Activated CD8-positive, alpha-beta memory T cell treated with anti-CD3 and anti-CD28 coated beads, Interleukin-2, amount 50 U/mL, for 1 hour (primary cell): ENCODE measurements around the gene TRUB1.
"Not testable (repeated sequence)": the region's sequence is repeated elsewhere in the genome, so short reads cannot be mapped to it uniquely, and the experiment has no call there.

Source experiments
- DNase-seq: peaks from one replicate; pipeline ENCODE4 v3.0.0-alpha.2; 2020; ENCODE audit errors: extremely low read depth

TRUB1 gene

GRCh38 chr10:114925587-114926586 lies 12.1 kb upstream of the TRUB1 start:
- DNase-seq = no peak

DNA sequence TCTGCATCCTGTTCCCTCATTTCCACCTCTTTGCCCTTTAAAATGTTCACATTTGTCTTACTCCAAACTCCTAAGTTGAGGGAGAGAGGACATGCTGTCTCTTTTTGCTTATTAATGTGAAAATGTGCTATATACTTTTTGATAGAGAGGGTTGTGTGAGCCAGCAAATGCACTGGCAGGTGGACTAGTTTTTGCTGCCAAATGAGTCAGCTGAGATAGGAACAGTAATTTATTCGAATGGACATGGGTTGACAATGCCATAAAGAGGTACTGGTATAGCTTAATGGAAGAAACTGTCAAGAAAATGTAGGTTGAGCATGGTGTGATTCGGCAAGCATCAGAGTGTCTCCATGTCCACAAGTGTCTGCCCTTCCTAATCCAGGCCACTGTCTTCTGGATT lies 9.2 kb upstream of the TRUB1 start:
- no peak for DNase-seq

GRCh38 chr10:114930320-114930719 lies 7.7 kb upstream of the TRUB1 start:
- no peak for DNase-seq

DNA sequence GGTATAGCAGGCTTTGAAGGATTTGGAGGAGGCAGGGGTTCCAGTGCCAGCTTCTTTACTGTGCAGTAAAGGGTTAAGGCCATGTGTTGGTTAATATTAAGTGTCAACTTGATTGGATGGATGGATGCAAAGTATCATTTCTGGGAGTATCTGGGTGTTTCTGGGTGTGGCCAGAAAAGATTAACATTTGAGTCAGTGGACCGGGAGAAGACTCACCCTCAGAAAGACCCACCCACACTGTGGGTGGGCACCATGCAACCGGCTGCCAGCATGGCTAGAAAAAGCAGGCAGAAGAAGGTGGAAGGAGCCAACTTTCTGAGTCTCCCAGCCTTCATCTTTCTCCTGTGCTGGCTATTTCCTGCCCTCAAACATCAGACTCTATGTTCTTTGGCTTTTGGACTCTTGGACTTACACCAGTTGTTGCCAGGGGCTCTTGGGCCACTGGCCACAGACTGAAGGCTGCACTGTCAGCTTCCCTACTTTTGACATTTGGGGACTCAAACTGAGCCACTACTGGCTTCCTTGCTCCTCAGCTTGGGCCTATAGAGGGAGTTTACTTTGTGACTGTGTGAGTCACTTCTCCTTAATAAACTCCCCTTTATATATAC lies 6.8 kb upstream of the TRUB1 start:
- DNase-seq = no peak

DNA sequence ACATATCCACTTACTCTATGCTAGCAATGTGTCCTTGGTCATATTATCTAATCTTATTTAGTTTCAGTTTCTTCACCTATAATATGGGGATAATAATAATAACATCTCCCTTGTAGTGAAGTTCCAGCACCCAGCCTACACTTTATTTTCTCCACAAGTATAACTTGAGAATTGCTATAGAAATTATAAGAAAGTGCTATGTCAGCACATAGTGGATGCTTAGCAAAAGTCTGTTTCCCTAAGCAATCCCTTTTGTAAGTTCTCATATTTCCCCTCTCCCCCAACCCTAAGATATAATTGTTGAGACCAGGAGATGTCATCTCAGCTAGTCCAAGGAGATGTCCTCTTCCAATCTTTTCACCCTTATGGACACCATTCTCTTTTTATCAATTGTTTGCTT lies 5.8 kb upstream of the TRUB1 start:
- DNase-seq = no peak

- no peak for DNase-seq
Observed at GRCh38 chr10:114932945-114933344, 5.0 kb upstream of the TRUB1 start.

DNA sequence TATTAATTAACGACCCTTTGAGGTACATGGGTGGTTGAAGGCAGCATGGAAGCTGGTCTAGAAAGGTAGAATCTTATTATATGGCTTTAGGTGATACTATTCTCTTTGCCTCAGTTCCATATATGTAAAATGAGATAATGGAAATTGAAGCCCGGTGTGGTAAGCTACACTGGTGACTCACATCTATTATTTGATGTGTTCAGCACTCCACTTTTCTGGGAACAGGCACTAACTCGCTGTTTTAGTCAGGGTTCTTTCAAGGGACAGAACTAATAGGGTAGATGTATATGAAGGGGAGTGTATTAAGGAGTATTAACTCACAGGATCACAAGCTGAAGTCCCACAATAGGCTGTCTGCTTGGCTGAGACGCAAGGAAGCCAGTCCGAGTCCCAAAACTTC lies 4.4 kb upstream of the TRUB1 start:
- DNase-seq = no peak

DNA sequence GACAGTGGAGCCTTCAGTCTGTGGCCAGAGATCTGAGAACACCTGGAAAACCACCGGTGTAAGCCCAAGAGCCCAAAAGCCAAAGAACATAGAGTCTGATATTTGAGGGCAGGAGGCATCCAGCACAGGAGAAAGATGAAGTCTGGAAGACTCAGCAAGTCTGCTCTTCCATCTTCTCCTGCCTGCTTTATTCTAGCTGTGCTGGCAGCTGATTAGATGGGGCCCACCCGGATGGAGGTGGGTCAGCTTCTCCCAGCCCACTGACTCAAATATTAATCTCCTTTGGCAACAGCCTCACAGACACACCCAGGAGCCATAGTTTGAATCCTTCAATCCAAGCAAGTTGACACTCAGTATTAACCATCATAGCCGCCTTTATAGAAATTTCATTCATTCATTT lies 4.0 kb upstream of the TRUB1 start:
- DNase-seq = not testable (repeated sequence)

DNA sequence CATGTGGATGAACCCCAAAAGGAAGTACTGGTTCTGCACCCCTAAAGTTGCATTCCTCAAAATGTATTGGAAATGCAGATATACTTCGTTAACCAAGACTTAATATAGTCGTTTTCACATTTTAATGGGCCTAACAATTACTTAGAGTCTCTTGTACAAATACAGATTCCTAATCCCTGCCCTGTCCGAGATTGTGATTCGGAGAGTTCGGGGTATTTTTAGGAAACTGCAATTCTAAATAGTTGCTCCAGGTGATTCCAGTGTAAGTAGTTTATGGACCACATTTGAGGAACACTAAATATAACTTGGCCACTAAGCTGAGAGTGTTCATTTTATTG lies 830 bp downstream of the TRUB1 start:
- no peak for DNase-seq

DNA sequence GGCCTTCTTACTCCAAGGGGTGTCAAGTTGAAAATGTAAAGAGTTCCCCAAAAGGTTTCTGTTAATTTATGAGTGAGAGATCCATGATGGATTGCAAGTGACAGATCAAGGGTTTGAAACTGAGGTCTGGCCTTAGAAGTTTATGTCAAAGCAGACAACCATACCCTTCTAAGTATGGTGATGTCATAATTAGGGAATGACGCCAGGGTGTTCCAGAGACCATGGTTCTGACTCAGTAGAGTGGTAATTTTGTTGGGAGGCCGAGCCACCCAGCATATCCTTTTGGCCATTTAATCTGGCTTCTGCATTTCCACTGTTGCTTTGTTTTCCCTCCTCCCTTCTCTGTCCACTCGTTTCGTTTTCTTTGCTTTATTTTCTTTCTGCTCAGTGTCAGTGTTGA lies 2.7 kb downstream of the TRUB1 start:
- DNase-seq = no peak

- DNase-seq = no peak
Observed at GRCh38 chr10:114943000-114943399, 5.0 kb downstream of the TRUB1 start.

GRCh38 chr10:114953047-114953446 lies 15.1 kb downstream of the TRUB1 start:
- DNase-seq = no peak

DNA sequence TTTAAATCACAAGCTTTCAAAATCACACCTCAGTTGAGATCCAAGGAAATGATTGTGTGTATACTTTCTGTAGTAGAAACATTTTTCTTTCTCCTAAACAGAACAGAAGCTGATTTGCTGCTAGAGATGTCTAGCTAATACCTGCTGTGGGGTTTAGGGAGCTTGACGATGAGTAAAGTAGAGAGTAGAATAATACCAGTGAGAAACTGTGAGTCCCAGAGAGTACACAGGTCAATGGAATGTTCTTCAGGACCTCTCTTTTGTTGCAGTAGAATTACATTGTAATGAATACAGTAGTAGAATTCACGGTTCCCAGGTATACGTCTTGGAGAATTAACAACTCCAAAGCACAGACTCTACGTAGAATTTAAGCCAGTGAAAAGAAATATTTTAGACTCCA lies 18.0 kb downstream of the TRUB1 start:
- no peak for DNase-seq

DNA sequence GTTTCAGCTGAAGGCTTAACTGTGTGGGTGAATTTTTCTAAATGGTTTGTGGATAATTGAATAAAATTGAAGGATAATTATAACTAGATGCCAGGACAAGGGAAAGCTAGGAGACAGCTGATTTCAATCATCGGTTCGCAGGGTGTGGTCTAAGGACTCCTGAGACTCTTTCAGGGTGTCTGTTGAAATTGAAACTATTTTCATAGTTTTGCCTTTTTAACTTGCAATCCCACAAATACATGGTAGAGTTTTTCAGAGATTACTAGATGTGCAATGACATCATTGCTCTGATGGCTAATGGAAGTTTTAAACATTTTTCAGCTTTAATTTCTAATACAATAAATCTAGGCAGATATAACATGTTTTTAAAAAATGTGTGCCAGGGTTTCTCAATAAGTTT lies 18.5 kb downstream of the TRUB1 start:
- no peak for DNase-seq

- DNase-seq = no peak
Observed at GRCh38 chr10:114957122-114957521, 19.1 kb downstream of the TRUB1 start.

DNA sequence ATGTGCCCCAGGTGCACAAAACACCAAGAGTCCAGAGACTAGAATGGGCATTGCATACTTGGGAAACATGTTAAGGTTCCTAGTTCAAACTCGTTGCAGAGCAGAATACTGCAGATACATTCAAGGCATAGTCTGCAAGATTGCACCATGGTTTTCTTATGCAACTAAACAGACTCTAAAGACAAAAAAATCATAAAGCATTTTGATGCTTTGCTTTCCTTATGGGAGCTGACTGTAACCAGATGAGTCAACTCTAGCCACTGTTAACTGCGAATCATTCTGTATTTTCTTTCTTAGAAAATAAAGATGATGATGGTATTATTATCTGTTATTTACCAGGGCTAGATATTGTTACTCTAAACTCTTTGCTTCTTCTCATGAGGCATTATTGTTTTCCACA lies 19.7 kb downstream of the TRUB1 start:
- no peak for DNase-seq

GRCh38 chr10:114962441-114962840 lies 24.4 kb downstream of the TRUB1 start:
- no peak for DNase-seq

DNA sequence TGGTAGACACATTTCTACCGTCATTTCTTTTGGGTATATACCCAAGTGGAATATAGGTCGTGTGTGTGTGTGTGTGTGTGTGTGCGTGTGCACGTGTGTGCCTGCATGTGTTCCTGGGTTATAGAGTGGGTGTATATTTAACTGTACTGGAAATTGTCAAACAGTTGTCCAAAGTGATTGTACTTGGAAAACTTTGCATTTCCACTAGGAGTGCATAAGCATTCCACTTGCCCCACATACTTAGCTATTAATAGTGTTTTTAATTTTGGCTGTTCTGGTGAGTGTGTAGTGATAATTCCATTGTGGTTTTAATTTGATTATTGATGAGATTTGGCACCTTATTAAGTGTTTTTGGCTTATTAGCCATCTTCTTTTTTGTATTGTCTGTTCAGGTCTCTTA lies 25.9 kb downstream of the TRUB1 start:
- DNase-seq = no peak

- DNase-seq = no peak
Observed at GRCh38 chr10:114967071-114967470, 29.1 kb downstream of the TRUB1 start.

DNA sequence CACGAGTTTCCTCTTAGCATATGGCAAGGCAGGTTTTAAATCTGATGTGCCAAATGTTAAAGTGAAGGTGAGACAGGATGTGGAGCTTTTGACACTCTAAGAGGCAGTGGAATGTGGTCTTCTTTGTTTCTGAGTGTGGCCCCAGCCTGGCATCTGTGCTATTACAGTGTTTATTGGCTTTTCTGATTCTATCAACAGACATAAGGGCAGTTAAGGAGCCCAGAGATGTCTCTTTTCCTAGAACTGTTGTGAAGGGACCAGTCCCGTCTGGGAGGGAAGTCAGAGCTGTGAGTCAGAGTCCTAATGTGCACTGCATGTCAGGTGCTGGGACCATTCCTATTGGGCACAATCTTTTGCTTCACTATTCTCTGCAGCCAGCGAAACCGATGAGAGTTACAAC lies 32.5 kb downstream of the TRUB1 start:
- DNase-seq = no peak

GRCh38 chr10:114973306-114973705 lies 35.3 kb downstream of the TRUB1 start:
- DNase-seq = no peak

- no peak for DNase-seq
Observed at GRCh38 chr10:114973997-114974396, 36.0 kb downstream of the TRUB1 start.

- DNase-seq = no peak
Observed at GRCh38 chr10:114974625-114975024, 36.6 kb downstream of the TRUB1 start.
